ENCODE data around the gene ZNF217.

Gene ZNF217

GRCh38 chr20:53598140-53599043 lies 4.8 kb upstream of the ZNF217 start:
- in situ Hi-C loops (cut with MboI; ENCODE audit: low sequenced_read_pairs), result loop anchor here (25.0 kb wide), 1 partner anchor 314 kb away; no protein-coding TSS in a partner anchor

- in situ Hi-C loops (cut with MboI; ENCODE audit: low sequenced_read_pairs), result loop anchor here (25.0 kb wide), 1 partner anchor 315 kb away; no protein-coding TSS in a partner anchor
Observed at GRCh38 chr20:53597521-53598120, 4.0 kb upstream of the ZNF217 start.

- in situ Hi-C loops (cut with MboI; ENCODE audit: low sequenced_read_pairs), result loop anchor here (25.0 kb wide), 1 partner anchor 315 kb away; no protein-coding TSS in a partner anchor
Observed at GRCh38 chr20:53597030-53597482, 3.4 kb upstream of the ZNF217 start.

- in situ Hi-C loops (cut with MboI; ENCODE audit: low sequenced_read_pairs), result loop anchor here (25.0 kb wide), 1 partner anchor 316 kb away; no protein-coding TSS in a partner anchor
Observed at GRCh38 chr20:53596189-53597001, 2.8 kb upstream of the ZNF217 start.

GRCh38 chr20:53595742-53596141 lies 2.1 kb upstream of the ZNF217 start:
- in situ Hi-C loops (cut with MboI; ENCODE audit: low sequenced_read_pairs), result loop anchor here (25.0 kb wide), 1 partner anchor 317 kb away; no protein-coding TSS in a partner anchor

- in situ Hi-C loops (cut with MboI; ENCODE audit: low sequenced_read_pairs), result loop anchor here (25.0 kb wide), 1 partner anchor 317 kb away; no protein-coding TSS in a partner anchor
Observed at GRCh38 chr20:53595018-53595378, 1.4 kb upstream of the ZNF217 start.

- in situ Hi-C loops (cut with MboI; ENCODE audit: low sequenced_read_pairs), result loop anchor here (25.0 kb wide), 1 partner anchor 318 kb away; no protein-coding TSS in a partner anchor
Observed at GRCh38 chr20:53594068-53595017, 704 bp upstream of the ZNF217 start.

- in situ Hi-C loops (cut with MboI; ENCODE audit: low sequenced_read_pairs), result loop anchor here (25.0 kb wide), 1 partner anchor 319 kb away; no protein-coding TSS in a partner anchor
Observed at GRCh38 chr20:53592992-53593465, 610 bp downstream of the ZNF217 start.

- in situ Hi-C loops (cut with MboI; ENCODE audit: low sequenced_read_pairs), result loop anchor here (25.0 kb wide), 1 partner anchor 320 kb away; no protein-coding TSS in a partner anchor
Observed at GRCh38 chr20:53592454-53592991, 1.1 kb downstream of the ZNF217 start.

GRCh38 chr20:53591941-53592441 lies 1.6 kb downstream of the ZNF217 start:
- in situ Hi-C loops (cut with MboI; ENCODE audit: low sequenced_read_pairs), result loop anchor here (25.0 kb wide), 1 partner anchor 320 kb away; no protein-coding TSS in a partner anchor

- in situ Hi-C loops (cut with MboI; ENCODE audit: low sequenced_read_pairs), result loop anchor here (25.0 kb wide), 1 partner anchor 321 kb away; no protein-coding TSS in a partner anchor
Observed at GRCh38 chr20:53591206-53591741, 2.4 kb downstream of the ZNF217 start.

- in situ Hi-C loops (cut with MboI; ENCODE audit: low sequenced_read_pairs), result loop anchor here (25.0 kb wide), 1 partner anchor 322 kb away; no protein-coding TSS in a partner anchor
Observed at GRCh38 chr20:53590608-53591007, 3.0 kb downstream of the ZNF217 start.

GRCh38 chr20:53590122-53590521 lies 3.5 kb downstream of the ZNF217 start:
- in situ Hi-C loops (cut with MboI; ENCODE audit: low sequenced_read_pairs), result loop anchor here (25.0 kb wide), 1 partner anchor 322 kb away; no protein-coding TSS in a partner anchor

GRCh38 chr20:53589321-53590065 lies 4.1 kb downstream of the ZNF217 start:
- in situ Hi-C loops (cut with MboI; ENCODE audit: low sequenced_read_pairs), result loop anchor here (25.0 kb wide), 1 partner anchor 323 kb away; no protein-coding TSS in a partner anchor

GRCh38 chr20:53587157-53587703 lies 6.4 kb downstream of the ZNF217 start:
- in situ Hi-C loops (cut with MboI; ENCODE audit: low sequenced_read_pairs), result loop anchor here (25.0 kb wide), 1 partner anchor 325 kb away; no protein-coding TSS in a partner anchor

- in situ Hi-C loops (cut with MboI; ENCODE audit: low sequenced_read_pairs), result loop anchor here (25.0 kb wide), 1 partner anchor 326 kb away; no protein-coding TSS in a partner anchor
Observed at GRCh38 chr20:53586640-53587039, 7.0 kb downstream of the ZNF217 start.

- in situ Hi-C loops (cut with MboI; ENCODE audit: low sequenced_read_pairs), result loop anchor here (25.0 kb wide), 1 partner anchor 326 kb away; no protein-coding TSS in a partner anchor
Observed at GRCh38 chr20:53585910-53586309, 7.7 kb downstream of the ZNF217 start.
